Measurements from ENCODE around the gene RHBG.

- no peak for TF ChIP-seq POLR2A (IDR thresholded peaks at IDR 0.05; ENCODE audit: low read length)
- no peak for TF ChIP-seq GATA1 (IDR thresholded peaks at IDR 0.05; ENCODE audit: low read depth, low read length)
These were observed 13.6 kb downstream of the RHBG start for GRCh38 chr1:156382561-156382960.

Measured in erythroblast (primary cell).